Fibroblast of villous mesenchyme (primary cell): ENCODE data around the gene COG5. TPM values are rescaled to one million over a fixed set of nuclear protein-coding genes. Genes with fewer than 3 reads are reported as not detected.
A peak's percentile ranks its signal among the peaks of the same experiment; 100 is the strongest.
"Not testable (repeated sequence)": the region's sequence is repeated elsewhere in the genome, so short reads cannot be mapped to it uniquely, and the experiment has no call there.

ENCODE experiments used
- DNase-seq: peaks from one replicate; pipeline ENCODE4 v3.0.0-alpha.2; 2010; ENCODE audit warnings: low read depth
- H3K4me3 ChIP-seq: 2 replicates; pipeline ENCODE4 v1.5.1; 2011; ENCODE audit warnings: low read depth, mild to moderate bottlenecking, low read length
- total RNA-seq: library from RNA; depleted of rRNA; stranded (reverse); fragments of >200 nt; gene quantifications from 2 replicates; pipeline ENCODE4 v1.2.3, GENCODE V29; 2012
- TF ChIP-seq, protein P1 (sequence below): IDR thresholded peaks from 2 replicates; pipeline ENCODE4 v1.5.1; 2012; ENCODE audit warnings: low read depth, mild to moderate bottlenecking, low read length; ENCODE audit not compliant: insufficient read depth

The COG5 gene
- total RNA-seq, 1 donor = 32.0 TPM

- TF ChIP-seq, protein P1, sequence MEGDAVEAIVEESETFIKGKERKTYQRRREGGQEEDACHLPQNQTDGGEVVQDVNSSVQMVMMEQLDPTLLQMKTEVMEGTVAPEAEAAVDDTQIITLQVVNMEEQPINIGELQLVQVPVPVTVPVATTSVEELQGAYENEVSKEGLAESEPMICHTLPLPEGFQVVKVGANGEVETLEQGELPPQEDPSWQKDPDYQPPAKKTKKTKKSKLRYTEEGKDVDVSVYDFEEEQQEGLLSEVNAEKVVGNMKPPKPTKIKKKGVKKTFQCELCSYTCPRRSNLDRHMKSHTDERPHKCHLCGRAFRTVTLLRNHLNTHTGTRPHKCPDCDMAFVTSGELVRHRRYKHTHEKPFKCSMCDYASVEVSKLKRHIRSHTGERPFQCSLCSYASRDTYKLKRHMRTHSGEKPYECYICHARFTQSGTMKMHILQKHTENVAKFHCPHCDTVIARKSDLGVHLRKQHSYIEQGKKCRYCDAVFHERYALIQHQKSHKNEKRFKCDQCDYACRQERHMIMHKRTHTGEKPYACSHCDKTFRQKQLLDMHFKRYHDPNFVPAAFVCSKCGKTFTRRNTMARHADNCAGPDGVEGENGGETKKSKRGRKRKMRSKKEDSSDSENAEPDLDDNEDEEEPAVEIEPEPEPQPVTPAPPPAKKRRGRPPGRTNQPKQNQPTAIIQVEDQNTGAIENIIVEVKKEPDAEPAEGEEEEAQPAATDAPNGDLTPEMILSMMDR = no peak
- no peak overlapping the region for H3K4me3 ChIP-seq
- no peak for DNase-seq
Measured at GRCh38 chr7:107543338-107543993, 20.3 kb downstream of the COG5 start.

- TF ChIP-seq, protein P1 = no peak
- no peak for DNase-seq
- H3K4me3 ChIP-seq = no peak overlapping the region
Measured at GRCh38 chr7:107538001-107538400, 25.7 kb downstream of the COG5 start.

- not testable (repeated sequence) for DNase-seq, H3K4me3 ChIP-seq
Measured at GRCh38 chr7:107537228-107537627, 26.5 kb downstream of the COG5 start.

- H3K4me3 ChIP-seq = no peak overlapping the region
- TF ChIP-seq, protein P1 = no peak
- DNase-seq = no peak
Measured at GRCh38 chr7:107534139-107534538, 29.6 kb downstream of the COG5 start.

DNA sequence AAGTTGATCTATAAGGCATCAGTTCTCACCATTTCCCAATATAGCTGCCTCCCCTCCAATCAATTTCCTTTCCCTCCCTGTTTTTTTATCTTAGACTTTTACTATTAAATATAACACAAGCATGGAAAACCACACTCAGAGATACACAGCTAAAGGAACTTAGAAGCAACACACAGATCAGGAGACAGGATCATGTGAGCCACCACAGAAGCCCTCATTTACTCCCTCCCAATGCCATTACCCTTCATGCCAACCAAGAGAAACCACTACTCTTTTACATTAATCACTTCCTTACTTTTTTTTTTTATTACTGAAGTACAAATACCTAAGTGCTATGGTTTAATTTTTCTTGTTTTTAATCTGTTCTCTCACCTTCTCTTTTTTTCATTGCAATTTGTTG lies 33.0 kb downstream of the COG5 start:
- no peak overlapping the region for H3K4me3 ChIP-seq
- TF ChIP-seq, protein P1 = no peak
- DNase-seq = no peak

GRCh38 chr7:107528461-107528860 lies 35.3 kb downstream of the COG5 start:
- no peak overlapping the region for H3K4me3 ChIP-seq
- DNase-seq = peak; percentile 32
- TF ChIP-seq, protein P1 = no peak

DNA sequence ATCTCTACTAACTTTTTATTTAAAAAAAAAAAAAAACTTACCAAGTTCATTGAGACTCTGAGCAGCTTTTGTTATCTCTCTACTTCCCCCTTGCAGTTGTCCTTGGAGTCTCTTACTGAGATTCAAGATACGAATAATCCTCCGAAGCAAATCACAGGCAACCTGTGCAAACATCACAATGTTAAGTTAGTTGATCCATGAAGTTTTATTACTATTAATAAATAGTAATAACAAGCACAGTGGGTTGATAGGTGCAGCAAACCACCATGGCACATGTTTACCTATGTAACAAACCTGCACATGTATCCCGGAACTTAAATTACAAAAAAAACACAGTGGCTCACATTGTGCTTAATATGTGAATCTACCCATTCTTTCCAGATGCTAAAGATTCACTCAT lies 36.5 kb downstream of the COG5 start:
- no peak for DNase-seq
- TF ChIP-seq, protein P1 = no peak
- no peak overlapping the region for H3K4me3 ChIP-seq
